Osteoblast (primary cell): ENCODE measurements around the gene TMEM129. TPM values are rescaled to one million over a fixed set of nuclear protein-coding genes. Genes with fewer than 3 reads are reported as not detected.

Source experiments
- DNase-seq: peaks from one replicate; pipeline ENCODE4 v3.0.0; 2011; ENCODE audit warnings: low spot score, mixed read lengths; ENCODE audit not compliant: insufficient read length; ENCODE audit errors: missing footprints
- H2AFZ ChIP-seq: 2 replicates; pipeline ENCODE4 v1.6.0; 2011; ENCODE audit warnings: mild to moderate bottlenecking, low read length
- H3K27ac ChIP-seq: 2 replicates; pipeline ENCODE4 v1.5.1; 2011; ENCODE audit warnings: mild to moderate bottlenecking, low read depth, low read length, moderate library complexity
- H3K27me3 ChIP-seq: 2 replicates; pipeline ENCODE4 v1.6.0; 2012; ENCODE audit warnings: mild to moderate bottlenecking, control low read depth, inconsistent platforms, low read length, moderate library complexity; ENCODE audit not compliant: insufficient read depth
- H3K36me3 ChIP-seq: 2 replicates; pipeline ENCODE4 v1.5.1; 2011; ENCODE audit warnings: mild to moderate bottlenecking, low read length, control low read depth, moderate library complexity; ENCODE audit not compliant: insufficient read depth
- H3K4me1 ChIP-seq: 2 replicates; pipeline ENCODE4 v1.5.1; 2011; ENCODE audit warnings: mild to moderate bottlenecking, low read length, control low read depth, moderate library complexity; ENCODE audit not compliant: insufficient read depth
- H3K4me2 ChIP-seq: 2 replicates; pipeline ENCODE4 v1.6.0; 2011; ENCODE audit warnings: mild to moderate bottlenecking, low read length; ENCODE audit not compliant: insufficient read depth
- H3K4me3 ChIP-seq: fragments of 200-600 bp; sonication (generic); 3 replicates; pipeline ENCODE4 v1.5.1; 2012; ENCODE audit warnings: mild to moderate bottlenecking, low read length, inconsistent platforms; ENCODE audit not compliant: insufficient read depth
- H3K79me2 ChIP-seq: 2 replicates; pipeline ENCODE4 v1.6.0; 2012; ENCODE audit warnings: mild to moderate bottlenecking, low read length, control low read depth, inconsistent platforms; ENCODE audit not compliant: insufficient read depth
- H3K9me3 ChIP-seq: 2 replicates; pipeline ENCODE4 v1.5.1; 2011; ENCODE audit warnings: low read depth, low read length, control low read depth
- H4K20me1 ChIP-seq: 2 replicates; pipeline ENCODE4 v1.6.0; 2012; ENCODE audit warnings: mild to moderate bottlenecking, low read length, control low read depth; ENCODE audit not compliant: insufficient read depth
- CTCF ChIP-seq: IDR thresholded peaks from 2 replicates; pipeline ENCODE4 v1.5.1; 2011; ENCODE audit warnings: mild to moderate bottlenecking, low read depth, low read length, moderate library complexity; ENCODE audit errors: extremely low read depth
- total RNA-seq: library from RNA; depleted of rRNA; stranded (reverse); fragments of >200 nt; gene quantifications from 2 replicates; pipeline ENCODE4 v1.2.3, GENCODE V29; 2012

TMEM129 gene
- total RNA-seq, 1 donor: 38.0 TPM

- H3K4me3 ChIP-seq: no peak overlapping the region
- no peaks in the 10 kb centered on the region for H3K4me1 ChIP-seq
- H2AFZ ChIP-seq: no peak overlapping the region
- H3K27ac ChIP-seq: no peak overlapping the region
- H3K9me3 ChIP-seq: peaks cover 11% of the 10 kb centered on the region
- DNase-seq: no peak
- peaks cover 53% of the 10 kb centered on the region for H3K36me3 ChIP-seq
- H4K20me1 ChIP-seq: no peaks in the 10 kb centered on the region
- no peak overlapping the region for H3K4me2 ChIP-seq
- no peaks in the 10 kb centered on the region for H3K27me3 ChIP-seq
- peaks cover 2% of the 10 kb centered on the region for H3K79me2 ChIP-seq
- TF ChIP-seq CTCF: no peak
Measured at GRCh38 chr4:1738410-1738809, 17.3 kb upstream of the TMEM129 start.

- Histone ChIP-seq H3K27ac (no peak overlapping the region), H3K27me3 (no peaks in the 10 kb centered on the region), H4K20me1 (no peaks in the 10 kb centered on the region), H3K9me3 (peaks cover 11% of the 10 kb centered on the region), H3K36me3 (peaks cover 58% of the 10 kb centered on the region), H2AFZ (no peak overlapping the region), H3K4me2 (no peak overlapping the region), H3K4me1 (no peaks in the 10 kb centered on the region), H3K4me3 (no peak overlapping the region), H3K79me2 (peaks cover 9% of the 10 kb centered on the region)
- no peak for TF ChIP-seq CTCF
- no peak for DNase-seq
Measured at GRCh38 chr4:1737666-1738065, 16.5 kb upstream of the TMEM129 start.

GRCh38 chr4:1736812-1737211 is 15.7 kb upstream of the TMEM129 start:
- peaks cover 11% of the 10 kb centered on the region for H3K9me3 ChIP-seq
- H3K27ac ChIP-seq: no peak overlapping the region
- DNase-seq: no peak
- H2AFZ ChIP-seq: no peak overlapping the region
- H3K4me2 ChIP-seq: no peak overlapping the region
- H3K4me3 ChIP-seq: no peak overlapping the region
- no peak for TF ChIP-seq CTCF
- no peaks in the 10 kb centered on the region for H3K27me3 ChIP-seq
- peaks cover 58% of the 10 kb centered on the region for H3K36me3 ChIP-seq
- H3K4me1 ChIP-seq: no peaks in the 10 kb centered on the region
- no peaks in the 10 kb centered on the region for H4K20me1 ChIP-seq
- H3K79me2 ChIP-seq: peaks cover 15% of the 10 kb centered on the region

- H3K4me3 ChIP-seq: no peak overlapping the region
- peaks cover 58% of the 10 kb centered on the region for H3K36me3 ChIP-seq
- H4K20me1 ChIP-seq: no peaks in the 10 kb centered on the region
- TF ChIP-seq CTCF: no peak
- H2AFZ ChIP-seq: no peak overlapping the region
- no peak for DNase-seq
- peaks cover 29% of the 10 kb centered on the region for H3K79me2 ChIP-seq
- H3K4me1 ChIP-seq: no peaks in the 10 kb centered on the region
- peaks cover 11% of the 10 kb centered on the region for H3K9me3 ChIP-seq
- H3K27ac ChIP-seq: no peak overlapping the region
- H3K4me2 ChIP-seq: no peak overlapping the region
- no peaks in the 10 kb centered on the region for H3K27me3 ChIP-seq
Measured at GRCh38 chr4:1735215-1735614, 14.1 kb upstream of the TMEM129 start.
